ENCODE data around the gene ADRA1B.
"Not testable (repeated sequence)": the region's sequence is repeated elsewhere in the genome, so short reads cannot be mapped to it uniquely, and the experiment has no call there.

The ADRA1B gene

GRCh38 chr5:159990506-159990905 is 74.2 kb downstream of the ADRA1B start:
- intact Hi-C loops (cut with DNase I): no loop called here

GRCh38 chr5:159992566-159992965 is 76.3 kb downstream of the ADRA1B start:
- intact Hi-C loops (cut with DNase I): no loop called here
- no peak for DNase-seq

More at GRCh38 chr5:159990506-159990905, 74.2 kb downstream of the ADRA1B start:
- DNase-seq: no peak

DNA sequence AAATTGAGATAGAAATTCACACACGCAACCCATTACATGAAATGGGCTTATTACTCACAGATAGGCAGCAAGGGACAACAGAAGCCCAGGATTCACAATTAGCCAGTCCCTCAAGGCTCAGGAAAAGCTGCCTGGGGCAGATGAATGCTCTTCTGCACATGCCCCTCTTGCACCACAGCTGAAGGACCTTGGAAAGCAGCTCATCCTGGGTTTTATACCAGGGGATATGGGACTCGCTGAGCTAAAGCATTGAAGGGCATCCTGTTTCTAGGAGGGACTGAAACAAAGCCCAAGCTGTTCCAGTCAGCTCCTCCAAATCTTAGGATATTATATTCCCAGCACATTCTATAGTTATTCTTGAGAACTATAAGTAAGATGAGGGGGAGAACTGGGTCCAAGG is 76.9 kb downstream of the ADRA1B start:
- intact Hi-C loops (cut with DNase I): no loop called here
- no peak for DNase-seq

- DNase-seq: no peak
- intact Hi-C loops (cut with DNase I): no loop called here
Observed at GRCh38 chr5:159995907-159996306, 79.6 kb downstream of the ADRA1B start.

DNA sequence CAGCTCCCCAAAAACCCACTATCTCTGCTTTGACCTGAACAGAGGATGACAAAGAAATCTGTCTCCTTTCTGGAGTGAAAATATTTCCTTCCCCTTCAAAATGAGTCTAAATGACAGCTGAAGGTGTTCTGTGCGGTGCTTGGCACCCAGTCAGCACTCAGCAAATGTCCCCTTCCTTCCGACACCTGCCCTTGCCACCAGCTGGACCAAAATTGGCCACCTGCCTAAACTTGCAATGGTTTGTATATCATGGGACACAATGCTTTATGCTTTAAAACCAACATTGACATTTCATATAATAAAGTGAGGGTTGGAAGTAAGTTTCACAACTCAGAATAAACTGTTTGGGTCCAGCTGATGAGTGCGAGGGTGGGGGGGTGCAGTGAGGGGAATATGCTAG is 85.2 kb downstream of the ADRA1B start:
- DNase-seq: no peak
- intact Hi-C loops (cut with DNase I): no loop called here

GRCh38 chr5:160007514-160007913 is 91.2 kb downstream of the ADRA1B start:
- DNase-seq: no peak
- intact Hi-C loops (cut with DNase I): loop anchor here (5.0 kb wide), 1 partner anchor 340 kb away; no protein-coding TSS in a partner anchor

- DNase-seq: peak in 5 of 42 donors; percentile 3 to 21 (median 13)
- intact Hi-C loops (cut with DNase I): loop anchor here (5.0 kb wide), 1 partner anchor 339 kb away; no protein-coding TSS in a partner anchor
Observed at GRCh38 chr5:160008529-160008876, 92.2 kb downstream of the ADRA1B start.

DNA sequence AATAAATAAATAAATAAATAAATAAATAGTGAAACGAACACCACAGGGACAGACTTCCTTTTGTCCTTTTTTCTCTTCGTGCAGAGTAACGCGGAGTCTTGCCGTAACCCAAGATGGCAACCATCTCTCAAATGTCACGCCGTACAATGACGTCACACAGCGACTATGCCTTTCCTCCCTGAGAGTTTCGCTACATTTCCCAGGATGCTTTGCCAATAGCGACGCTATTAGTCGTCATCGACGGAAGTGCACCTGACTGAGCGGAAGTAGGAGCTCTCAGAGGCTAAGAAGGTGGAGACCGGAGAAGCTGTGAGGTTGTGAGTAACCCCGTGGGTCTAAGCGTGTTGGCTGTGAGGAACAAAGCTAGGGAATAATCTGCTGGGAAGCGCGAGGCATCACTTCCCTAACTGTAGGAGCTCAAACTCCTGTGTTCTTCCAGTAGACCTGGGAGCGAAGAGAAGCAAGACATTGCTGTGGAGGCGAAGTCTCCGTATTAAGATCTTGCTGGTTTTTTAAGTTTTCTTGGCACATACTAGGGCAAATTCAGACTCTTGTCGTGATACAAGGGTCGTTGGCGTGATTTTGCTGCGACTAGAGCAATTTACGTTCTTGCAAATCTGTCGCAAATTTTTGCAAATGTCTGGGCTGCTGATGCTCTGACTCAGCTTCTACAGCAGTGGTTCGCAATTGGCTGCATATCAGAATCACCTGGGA is 92.8 kb downstream of the ADRA1B start, which contains the start of gene TTC1:
Gene TTC1, plus strand, starts transcription at position 263 of the 714 bp plus-strand sequence. CDS start 1,390 bp downstream, outside the sequence.
- peak; percentile 84 to 99 (median 97) for DNase-seq
- intact Hi-C loops (cut with DNase I): loop anchor here (5.0 kb wide), 1 partner anchor 338 kb away; no protein-coding TSS in a partner anchor

- intact Hi-C loops (cut with DNase I): loop anchor here (5.0 kb wide), 1 partner anchor 338 kb away; no protein-coding TSS in a partner anchor
- peak in 1 of 42 donors; percentile 35 for DNase-seq
Observed at GRCh38 chr5:160009591-160009989, 93.3 kb downstream of the ADRA1B start.

GRCh38 chr5:160011471-160011870 is 95.2 kb downstream of the ADRA1B start:
- DNase-seq: no peak
- intact Hi-C loops (cut with DNase I): no loop called here

DNA sequence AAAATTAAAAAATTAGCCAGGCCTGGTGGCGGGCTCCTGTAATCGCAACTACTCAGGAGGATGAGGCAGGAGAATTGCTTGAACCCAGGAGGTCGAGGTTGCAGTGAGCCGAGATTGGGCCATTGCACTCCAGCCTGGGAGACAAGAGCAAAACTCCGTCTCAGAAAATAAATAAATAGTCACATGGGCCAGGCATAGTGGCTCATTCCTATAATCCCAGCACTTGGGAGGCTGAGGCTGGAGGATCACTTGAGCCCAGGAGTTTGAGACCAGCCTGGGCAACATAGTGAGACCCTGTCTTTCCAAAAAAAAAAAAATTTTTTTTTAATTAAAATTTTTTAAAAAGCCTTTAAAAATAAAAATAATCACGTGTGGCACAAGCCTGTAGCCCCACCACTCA is 97.9 kb downstream of the ADRA1B start:
- DNase-seq; intact Hi-C loops (cut with DNase I): not testable (repeated sequence)

GRCh38 chr5:160018945-160019625 is 102.8 kb downstream of the ADRA1B start:
- intact Hi-C loops (cut with DNase I): no loop called here
- no peak for DNase-seq

DNA sequence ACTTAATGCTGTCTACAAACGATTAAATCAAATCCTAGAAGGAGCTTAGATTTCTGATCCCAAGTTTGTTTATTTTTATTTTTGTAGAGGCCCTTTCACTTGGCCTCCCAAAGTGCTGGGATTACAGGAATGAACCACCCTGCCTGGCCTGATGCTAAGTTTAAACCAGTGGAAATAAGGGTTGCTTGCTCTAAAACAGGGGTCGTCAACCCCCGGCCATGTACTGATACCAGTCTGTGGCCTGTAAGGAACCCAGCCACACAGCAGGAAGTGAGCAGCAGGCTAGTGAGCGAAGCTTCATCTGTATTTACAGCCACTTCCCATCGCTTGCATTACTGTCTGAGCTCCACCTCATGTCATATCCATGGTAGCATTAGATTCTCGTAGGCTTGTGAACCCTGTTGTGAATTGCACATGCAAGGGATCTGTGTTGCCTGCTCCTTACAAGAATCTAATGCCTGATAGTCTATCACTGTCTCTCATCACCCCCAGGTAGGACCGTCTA is 104.0 kb downstream of the ADRA1B start:
- no peak for DNase-seq
- intact Hi-C loops (cut with DNase I): loop anchor here (5.0 to 10.0 kb wide), 2 partner anchors 174 to 327 kb away; no protein-coding TSS in a partner anchor

DNA sequence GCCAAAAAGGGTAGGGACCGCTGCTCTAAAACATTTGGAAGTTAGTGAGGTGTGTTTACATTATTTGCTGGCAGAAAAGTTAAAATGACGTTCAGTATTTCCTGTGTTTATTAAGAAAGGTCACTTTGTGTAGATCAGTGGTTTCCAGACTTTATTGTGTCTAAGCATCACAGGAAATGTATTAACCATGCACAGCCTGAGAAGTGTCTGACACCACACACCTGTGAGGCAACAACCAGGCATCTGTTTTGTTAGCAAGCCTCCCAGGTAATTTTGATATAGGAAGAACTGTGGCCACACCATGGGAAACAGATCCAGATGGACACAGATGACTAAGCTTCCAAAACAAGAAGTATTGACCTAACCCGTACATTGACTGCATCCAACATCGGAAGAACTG is 104.7 kb downstream of the ADRA1B start:
- DNase-seq: no peak
- intact Hi-C loops (cut with DNase I): loop anchor here (5.0 to 10.0 kb wide), 2 partner anchors 174 to 326 kb away; no protein-coding TSS in a partner anchor

GRCh38 chr5:160021831-160022446 is 105.7 kb downstream of the ADRA1B start:
- intact Hi-C loops (cut with DNase I): loop anchor here (5.0 to 10.0 kb wide), 2 partner anchors 173 to 325 kb away; no protein-coding TSS in a partner anchor
- peak in 32 of 42 donors; percentile 29 to 87 (median 66) for DNase-seq

Data from head of caudate nucleus (tissue), 42 donors.